HG03045 (cell line): Measurements from ENCODE around the gene TP53I13.
A peak's percentile ranks its signal among the peaks of the same experiment; 100 is the strongest.

Source experiments
- ATAC-seq: cut with Tn5 transposase; IDR thresholded peaks from one replicate; pipeline ENCODE4 v1.9.1; 2021; ENCODE audit warnings: mild to moderate bottlenecking, moderate library complexity; ENCODE audit not compliant: unreplicated experiment

The TP53I13 gene

DNA sequence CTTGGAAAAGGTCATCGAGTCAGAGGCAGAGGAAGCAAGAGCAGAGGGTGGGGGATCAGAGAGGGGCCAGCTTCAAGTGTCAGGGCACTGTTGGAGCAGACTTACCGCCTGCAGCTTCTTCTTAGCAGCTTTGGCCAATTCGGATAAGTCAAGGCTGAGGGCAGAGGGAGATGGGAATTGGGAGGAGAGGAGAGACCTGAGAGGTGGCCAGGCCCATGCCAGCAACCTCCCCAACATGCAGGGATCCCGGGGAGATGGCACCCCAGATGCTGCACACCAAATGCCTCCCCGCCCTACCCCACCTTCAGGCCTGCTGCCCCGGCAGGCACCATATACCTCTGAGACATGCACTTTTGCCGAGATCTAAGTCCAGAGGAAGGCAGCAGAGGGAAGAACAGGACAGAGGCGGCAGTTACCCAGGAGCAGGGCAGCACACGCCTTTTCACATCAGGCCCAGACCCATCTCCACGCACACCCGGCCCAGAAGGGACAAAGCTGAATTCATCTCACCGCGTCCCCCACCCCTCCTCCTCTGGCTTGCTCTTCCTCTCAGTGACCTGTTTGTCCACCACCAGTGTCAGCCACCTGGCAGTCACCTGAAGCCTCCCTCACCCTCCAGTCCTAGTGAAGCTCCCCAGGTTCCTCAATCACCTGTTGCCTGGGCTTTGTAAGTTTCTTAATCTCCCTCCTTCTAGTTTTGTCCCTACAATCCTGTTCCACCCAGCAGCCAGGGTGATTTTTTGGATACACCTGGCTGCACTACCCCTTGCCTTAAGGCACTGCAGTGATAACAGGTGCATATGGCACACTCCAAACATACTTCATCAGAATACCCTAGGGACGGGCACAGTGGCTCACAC, 10.4 kb downstream of the TP53I13 start:
- no peak for ATAC-seq

DNA sequence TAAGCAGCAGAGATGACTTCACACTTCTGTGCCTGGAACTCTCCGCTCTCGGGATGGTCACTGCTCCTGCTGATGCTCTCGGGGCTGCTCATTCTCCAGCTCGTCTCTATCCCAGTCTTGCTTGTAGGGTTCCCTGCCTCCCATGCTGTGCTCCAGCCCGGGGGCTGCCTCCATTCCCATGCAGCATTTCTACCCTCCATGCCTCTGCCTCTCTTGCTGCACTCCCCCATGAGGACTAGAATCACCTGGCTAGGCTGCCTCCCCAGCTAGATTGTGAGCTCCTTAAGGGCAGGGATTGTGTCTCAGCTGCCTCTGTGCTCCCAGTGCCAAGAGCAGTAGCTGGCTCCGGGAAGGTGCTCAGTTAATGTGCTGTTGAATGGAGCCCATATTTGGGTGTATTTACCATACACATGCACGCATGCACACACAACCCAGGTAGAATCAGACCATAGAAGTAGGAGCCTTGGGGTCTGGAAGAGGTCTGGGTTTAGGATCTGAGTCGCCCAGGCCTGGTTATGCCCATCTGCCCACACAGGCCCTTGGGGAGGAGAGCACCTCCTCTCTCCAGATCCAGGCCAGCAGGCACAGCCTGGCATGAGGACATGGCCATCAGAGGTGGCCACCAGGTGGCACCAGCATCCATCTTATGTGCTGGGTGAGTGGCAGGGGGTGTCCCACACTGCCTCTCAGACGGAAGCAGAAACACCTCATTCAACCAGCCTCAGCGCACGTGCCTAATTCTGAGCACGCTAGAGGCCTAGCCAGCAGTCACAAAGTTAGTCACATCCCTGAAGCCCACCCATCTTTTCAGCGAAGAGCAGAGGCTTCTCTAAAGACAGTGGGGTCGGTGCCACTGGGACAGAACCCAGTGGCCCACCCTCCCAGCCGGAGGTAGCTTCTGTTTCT, 11.6 kb downstream of the TP53I13 start:
- ATAC-seq: peak; percentile 60

DNA sequence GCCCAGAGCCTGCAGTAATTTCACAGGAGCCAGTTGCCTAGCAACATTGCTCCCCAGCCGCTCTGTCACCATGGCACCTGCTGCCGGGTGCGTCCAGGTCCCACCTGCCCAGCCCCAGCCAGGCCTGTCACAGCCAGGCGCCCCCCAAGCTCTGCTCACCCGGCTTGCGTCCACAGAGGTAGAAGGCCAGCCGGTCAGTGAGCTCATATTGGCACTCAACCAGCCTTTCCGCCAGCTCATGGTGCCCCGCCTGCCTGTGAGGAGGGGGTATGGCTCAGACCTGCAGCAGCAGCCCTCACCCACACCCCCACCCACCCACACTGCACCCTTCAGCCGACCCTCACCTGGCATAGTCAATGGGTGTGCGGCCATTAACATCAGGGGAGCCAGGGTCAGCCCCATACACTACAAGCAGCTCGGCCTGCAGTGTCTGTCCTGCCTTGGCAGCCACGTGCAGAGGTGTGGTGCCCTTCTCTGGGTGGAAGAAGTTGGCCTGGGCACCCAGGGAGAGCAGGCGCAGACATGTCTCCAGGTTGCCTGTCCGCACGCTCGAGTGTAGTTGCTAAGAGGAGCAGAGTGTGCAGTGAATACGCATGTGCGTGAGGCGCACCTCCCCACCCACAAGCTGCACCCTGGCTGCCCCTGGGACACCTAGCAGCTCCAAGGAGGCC, 13.2 kb downstream of the TP53I13 start:
- no peak for ATAC-seq

DNA sequence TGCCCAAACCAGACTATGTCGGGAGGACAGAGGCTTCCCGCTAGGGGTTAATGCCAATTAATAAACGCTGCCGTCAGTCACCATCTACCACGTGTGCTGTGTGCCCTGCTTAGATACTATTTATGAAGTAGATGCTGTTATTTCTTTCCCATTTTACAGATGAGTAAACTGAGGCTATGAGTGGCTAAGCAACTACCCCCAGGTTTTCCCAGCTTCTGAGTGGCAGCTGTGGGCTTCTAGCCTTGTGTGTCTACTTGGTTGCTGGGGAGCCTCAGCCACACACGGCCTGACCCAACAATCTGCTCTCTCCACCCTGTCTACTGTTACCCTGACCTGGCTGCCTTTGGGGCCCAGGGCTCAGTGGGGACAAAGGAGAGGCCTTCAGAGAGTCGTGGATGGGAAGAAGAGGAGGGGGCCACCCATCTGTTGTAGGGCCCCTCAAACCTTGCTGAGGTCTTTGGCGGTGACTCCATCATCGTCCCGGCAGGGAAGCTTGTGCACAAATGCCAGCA, 13.8 kb downstream of the TP53I13 start:
- no peak for ATAC-seq

DNA sequence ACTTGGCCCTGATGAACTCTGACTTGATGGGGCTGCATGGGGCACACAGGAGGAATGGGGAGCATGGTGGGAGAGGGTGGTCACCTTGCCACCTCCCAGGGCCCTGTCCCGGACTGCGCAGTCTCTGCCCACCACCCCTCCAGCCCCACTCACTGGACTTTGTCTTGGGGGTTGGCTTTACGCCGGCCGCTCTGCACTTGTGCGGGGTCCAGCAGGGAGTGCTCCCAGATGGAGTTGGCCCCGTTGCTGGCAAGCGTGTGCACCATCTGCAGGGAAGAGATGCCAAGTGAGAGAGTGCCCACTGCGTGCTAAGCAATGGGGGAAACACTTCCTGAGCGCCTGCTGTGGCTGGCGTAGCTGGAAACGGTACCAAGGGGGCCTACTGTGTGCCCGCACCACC, 14.3 kb downstream of the TP53I13 start:
- no peak for ATAC-seq

DNA sequence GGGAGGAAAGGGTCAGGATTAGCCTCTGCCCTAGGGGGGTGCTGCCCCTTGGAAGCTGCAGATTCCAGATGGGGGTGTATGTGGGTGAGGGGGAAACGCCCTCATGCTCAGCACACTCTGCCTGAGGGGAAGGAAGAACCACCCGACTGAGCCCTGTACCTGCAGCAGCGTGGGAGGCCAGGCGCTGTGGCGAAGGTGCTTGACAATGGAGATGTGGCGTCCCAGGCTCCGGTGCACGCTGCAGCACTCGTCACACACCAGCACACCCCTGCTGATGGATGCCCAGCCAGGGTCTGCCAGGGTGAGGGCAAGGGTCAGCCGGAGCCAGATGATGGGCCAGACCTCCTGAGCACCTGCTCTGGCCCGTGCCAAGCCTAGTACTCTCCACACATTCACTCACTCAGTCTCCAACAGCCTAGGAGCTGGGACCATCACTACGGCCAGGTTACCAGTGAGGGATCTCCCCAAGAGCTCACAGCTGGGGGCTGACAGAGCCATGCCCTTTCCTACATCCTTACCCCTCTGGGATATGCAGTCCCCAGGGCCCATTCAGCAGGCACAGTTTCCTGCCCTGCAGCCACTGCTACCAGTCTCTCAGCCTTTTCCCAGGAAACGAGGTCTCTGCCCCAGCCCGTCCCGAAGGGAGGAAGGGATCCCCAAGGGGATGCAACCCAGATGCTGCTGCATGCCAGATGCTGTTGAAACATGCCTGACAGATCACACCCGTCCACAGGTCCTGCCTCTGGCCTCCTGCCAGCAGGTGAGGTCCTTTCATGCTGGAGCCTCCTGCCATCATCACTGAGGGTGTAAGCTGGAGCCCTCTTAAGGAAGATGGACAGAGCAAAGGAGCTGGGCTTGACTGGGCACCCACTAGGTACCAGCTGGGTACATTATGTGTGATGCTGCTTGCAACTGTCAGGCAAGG, 15.1 kb downstream of the TP53I13 start:
- ATAC-seq: no peak

DNA sequence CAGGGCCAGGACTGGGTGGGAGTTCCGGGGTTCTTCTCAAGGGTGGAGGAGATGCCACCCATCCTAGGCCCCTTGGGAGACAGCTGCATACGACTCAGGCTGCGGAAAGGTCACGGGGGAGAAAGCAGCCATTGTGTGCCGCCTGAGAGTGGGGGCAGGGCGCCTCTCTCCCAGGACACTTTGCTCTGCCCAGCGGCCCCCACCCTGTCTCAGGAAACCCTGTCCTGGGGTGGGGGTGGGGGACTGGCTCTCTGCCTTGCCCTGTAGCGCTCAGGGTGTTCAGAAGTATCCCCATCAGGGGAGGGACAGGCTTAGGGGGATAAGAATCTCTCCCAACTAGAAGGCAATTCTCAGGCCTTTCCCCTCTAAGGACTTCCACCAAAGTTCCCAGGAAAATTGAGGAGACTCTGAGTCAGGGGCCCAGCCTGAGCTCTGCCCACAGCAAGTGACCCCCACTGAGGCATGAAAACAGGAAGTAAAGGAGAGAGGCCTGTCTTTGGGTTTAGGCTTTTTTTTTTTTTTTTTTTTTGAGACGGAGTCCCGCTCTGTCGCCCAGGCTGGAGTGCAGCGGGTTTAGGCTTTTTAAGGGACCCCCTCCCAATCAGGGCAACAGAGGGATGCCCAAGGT, 16.1 kb downstream of the TP53I13 start:
- no peak for ATAC-seq

DNA sequence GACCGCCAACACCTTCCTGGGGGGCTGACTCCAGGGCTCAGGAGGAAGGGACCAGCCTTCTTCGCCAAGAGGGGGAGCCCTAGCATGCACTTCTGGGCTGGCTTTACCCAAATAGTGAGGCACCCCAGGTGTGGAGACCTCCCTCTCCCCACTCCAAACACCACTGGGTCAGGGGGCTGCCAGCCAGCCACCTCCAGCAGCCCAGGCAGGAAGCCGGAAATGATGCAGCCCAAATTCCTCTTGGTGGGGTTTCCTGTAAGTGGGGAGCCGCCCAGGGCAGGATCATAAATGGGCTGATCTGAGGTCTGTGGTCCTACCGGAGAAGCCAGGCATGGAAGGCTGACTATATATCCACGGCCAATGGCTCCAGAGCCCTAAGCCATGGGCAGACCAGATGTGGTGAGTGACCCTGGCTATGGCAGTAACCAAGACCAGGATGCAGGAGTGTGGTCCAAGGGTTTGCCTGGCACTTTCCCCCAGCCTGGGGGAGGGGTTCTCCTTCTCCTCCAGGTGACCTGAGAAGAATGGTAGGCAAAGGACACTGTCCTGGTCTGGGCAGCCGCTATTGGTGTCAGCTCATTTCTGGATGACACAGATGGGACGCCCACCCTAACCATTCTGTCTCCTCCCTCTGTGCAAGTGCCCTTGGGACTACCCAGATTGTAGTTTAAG, 16.7 kb downstream of the TP53I13 start:
- ATAC-seq: no peak

DNA sequence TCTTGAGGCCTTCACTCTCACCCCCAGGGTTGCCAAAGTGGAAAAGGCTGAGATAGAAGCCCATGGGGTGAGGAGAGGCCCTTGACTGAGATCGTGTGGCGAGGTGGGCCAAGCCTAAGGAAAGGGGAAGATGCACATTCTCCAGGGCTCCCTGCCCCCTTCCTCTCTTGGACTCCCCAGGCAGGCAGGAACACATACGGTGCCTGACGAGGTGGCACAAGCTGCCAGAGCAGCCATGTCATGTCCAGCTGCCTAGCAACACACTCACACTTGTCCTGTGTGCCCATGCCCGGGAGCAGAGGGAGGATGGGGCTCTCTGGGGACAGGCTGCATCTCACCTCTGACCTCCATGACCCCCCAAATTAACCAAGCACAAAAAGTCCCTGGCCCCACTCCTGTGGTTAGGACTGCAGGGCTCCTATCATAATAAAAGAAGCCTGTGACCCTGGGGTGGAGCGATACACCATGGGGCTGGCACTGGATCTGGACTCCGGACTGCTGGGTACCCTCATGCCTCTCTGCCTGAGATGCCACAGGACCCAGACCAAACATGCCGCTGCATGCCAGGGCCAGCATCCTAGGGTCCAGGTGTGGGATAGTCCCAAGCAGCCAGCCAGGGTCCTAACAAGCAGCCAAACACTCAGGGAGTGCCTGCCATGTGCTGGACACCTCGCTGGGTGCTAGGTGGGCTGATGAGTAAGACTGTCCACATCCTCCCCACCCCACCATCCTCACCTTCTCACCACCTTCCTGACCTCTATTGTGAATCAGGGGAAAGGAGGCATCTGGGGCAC, 18.4 kb downstream of the TP53I13 start:
- ATAC-seq: no peak

DNA sequence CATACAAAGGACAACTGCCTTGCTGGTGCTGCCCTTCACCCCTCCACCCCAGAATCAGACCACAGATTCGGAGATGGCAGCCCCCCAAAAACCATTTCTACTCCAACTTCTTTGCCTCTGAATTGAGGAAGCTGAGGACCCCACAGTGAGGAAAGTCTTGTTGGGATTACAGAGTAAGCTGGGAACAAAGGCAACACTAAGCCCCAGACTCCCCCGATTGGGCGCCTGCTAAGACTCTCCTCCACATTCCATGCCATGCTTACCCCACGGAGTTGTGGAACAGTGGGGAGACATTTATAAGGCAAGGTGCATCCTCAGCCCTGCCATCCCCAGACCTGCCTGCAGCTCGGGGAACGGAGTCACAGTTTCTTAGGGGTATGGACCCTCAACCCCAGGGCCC, 19.1 kb downstream of the TP53I13 start:
- no peak for ATAC-seq

DNA sequence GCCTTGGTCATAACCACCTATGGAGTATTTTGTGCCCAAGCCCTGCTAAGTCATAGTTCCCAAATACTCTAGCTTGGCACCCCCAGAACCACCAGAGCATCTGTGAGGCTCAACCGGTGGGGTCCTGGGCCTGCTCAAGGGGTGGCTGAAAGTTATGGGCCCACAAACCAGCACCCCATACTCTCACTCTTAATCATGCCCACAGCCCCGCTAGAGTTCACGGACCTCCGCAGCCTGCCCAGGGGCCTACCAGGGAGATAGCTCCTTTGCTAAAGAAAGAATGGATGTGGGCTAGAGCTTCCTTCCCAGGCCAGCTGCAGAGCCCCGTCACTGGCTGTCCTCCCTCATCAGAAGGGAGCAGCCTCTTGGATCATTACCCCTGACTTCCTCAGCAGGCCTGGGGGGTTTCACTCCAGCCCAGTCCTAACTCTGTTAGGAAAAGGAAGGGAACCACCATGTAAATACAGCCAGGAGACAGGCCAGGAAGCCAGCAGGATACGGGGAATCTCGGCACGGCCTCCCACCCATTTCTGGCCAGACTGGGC, 19.6 kb downstream of the TP53I13 start:
- ATAC-seq: no peak

DNA sequence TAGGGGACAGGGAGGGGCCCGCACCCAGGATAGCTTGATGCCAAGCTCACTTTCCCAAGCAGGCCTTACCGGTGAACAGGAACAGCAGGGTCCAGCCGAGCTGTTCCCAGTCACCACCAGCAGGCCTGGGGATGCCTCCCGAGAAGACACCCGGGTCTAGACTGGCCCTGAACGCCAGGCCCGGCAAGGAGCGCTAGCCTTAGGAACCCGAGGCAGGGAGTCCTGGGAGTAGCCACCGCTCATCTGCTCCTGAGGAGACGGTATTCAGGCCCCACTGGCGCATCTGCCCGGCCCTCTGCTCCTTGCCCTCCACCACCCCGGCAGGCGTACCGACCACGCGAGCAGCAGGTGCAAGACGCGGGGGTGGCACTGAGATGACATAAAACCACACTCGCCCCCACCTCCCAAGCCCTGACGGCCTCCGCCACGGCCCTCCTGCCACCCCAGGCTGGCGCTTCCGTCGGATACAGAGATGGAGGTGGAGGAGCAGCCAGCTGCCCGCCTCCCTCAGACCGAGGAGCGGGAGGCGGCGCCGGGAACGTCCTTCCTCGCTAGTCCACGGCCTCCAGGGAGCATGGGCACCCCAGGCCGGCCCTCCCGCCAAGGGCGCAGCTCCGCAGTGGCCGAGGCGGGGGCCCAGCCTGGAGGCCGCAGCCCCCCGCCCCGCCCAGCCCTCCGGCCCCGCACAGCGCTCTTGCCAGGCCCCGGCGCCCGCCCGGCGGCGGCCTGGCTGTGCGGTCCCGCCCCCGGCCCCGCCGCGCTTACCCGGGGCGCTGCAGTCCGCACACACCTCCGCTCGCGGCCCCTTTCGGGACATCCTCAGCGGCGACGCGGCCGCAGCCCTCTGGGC, 20.3 kb downstream of the TP53I13 start:
- ATAC-seq: peak; percentile 18

DNA sequence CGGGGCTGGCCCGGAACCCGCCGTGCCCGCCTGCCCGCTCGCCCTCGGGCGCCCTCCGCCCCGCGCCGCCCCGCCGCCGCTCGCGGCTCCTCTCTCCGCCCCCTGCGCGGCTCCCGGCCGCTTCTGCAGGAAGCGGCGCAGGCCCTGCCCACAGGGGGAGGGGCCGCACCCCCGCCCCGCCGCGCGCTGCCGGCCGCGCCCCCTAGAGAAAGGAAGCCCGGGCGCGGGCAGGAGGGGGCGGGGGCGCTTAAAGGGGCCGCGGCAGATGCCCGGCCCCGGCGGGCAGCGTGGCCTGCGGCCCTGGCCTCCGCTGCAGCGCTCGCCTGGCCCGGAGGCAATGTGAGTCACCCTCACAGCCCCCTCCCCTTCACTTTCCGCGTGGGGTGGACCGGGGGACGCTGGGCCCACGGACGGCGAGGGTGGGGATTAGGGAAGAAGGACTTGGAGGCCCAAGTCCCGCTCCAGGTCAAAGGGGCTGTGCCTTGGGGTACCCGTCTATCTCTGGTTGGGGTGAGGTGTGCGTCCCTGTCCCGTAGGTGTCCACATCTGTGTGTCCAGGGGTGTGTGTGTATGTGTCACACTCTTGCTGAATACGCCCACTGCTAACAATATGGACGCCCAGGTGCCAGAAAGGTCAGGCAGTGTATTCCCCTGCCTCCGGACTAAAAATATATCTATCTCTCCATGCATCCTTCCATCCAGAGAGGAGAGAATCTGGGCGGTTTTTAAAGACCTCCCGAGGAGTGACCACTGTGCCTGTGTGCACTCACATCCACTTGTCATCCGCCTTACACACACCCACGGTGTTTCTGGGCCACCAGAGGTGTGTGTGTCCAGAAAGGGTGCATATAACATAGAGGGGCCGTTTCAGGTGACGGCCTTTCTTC, 21.3 kb downstream of the TP53I13 start, which contains the start of gene GIT1:
TSS of gene GIT1 (minus strand) at position 125 of the 887 bp plus-strand sequence. CDS start 270 bp downstream, outside the sequence.
- ATAC-seq: peak; percentile 65

DNA sequence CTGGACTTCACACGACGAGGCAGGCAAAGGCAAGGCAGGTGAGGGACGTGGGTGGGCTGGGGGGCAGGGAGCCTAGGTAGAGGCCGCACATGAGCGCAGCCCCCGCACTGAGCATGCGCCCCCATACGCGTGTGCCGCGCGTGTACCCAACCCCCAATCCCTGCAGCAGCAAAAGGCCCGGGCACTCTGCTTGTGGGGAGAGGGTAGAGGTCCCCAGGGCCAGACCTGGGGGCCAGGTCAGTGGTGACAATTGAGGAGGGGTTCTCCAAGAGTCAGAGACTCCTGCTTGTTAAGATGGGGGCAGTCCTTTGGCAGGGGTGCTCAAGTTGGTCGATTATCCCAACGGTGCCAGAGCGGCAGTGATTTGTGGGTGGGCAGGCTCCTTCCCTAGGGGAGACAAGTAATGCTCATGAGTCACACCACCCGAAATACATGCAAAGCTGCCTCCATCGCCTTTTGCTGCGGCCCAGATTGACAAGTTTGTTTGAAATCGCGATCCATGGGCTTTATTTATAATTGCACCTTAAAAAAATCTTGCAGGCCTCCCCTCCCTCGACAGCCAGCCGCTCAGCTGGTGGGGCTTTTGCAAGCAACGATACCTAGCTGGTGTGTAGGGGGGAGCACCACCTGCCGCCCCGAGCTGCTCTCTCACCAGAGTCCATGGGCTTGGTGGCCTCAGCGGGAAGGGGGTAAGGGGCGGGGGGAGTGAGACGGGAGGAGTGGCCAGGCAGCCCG, 22.1 kb downstream of the TP53I13 start:
- no peak for ATAC-seq

DNA sequence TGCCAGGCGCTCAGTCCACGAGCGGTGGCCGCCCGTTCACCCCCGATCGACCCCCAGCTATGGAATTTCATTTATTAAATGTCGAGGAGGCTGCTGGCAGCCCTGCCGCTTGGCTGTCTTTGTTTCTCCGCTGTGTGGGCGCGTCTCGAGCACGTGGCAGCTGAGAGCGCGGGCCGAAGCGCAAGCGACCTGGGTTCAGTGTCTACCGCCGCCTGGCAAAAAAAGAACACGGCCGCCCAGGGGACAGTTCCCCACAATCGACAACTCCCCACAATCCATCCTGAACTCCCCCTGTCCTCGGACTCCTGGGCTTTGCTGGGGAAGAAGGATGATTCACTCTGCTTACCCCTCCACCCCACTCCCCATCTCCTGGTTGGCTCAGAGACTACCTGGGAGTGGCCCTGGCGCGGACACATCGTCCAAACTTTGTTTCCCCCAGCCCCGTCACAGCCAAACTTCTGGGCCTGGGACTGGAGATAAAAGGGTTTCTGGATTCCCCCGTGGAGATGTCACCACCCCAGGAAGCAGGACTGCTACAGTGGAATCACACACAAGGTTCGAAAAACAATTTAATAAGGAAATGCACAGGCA, 22.7 kb downstream of the TP53I13 start:
- no peak for ATAC-seq
